Measurements from ENCODE around the gene FMN1. TPM values are rescaled to one million over a fixed set of nuclear protein-coding genes. Genes with fewer than 3 reads are reported as not detected.

FMN1 gene
- total and polyA plus RNA-seq, 2 of the 8 experiments (the other 6 are each of a cell fraction or from before 2014, with no cell fraction given) = 0.27 to 3.7 TPM

- TF ChIP-seq, protein P1, sequence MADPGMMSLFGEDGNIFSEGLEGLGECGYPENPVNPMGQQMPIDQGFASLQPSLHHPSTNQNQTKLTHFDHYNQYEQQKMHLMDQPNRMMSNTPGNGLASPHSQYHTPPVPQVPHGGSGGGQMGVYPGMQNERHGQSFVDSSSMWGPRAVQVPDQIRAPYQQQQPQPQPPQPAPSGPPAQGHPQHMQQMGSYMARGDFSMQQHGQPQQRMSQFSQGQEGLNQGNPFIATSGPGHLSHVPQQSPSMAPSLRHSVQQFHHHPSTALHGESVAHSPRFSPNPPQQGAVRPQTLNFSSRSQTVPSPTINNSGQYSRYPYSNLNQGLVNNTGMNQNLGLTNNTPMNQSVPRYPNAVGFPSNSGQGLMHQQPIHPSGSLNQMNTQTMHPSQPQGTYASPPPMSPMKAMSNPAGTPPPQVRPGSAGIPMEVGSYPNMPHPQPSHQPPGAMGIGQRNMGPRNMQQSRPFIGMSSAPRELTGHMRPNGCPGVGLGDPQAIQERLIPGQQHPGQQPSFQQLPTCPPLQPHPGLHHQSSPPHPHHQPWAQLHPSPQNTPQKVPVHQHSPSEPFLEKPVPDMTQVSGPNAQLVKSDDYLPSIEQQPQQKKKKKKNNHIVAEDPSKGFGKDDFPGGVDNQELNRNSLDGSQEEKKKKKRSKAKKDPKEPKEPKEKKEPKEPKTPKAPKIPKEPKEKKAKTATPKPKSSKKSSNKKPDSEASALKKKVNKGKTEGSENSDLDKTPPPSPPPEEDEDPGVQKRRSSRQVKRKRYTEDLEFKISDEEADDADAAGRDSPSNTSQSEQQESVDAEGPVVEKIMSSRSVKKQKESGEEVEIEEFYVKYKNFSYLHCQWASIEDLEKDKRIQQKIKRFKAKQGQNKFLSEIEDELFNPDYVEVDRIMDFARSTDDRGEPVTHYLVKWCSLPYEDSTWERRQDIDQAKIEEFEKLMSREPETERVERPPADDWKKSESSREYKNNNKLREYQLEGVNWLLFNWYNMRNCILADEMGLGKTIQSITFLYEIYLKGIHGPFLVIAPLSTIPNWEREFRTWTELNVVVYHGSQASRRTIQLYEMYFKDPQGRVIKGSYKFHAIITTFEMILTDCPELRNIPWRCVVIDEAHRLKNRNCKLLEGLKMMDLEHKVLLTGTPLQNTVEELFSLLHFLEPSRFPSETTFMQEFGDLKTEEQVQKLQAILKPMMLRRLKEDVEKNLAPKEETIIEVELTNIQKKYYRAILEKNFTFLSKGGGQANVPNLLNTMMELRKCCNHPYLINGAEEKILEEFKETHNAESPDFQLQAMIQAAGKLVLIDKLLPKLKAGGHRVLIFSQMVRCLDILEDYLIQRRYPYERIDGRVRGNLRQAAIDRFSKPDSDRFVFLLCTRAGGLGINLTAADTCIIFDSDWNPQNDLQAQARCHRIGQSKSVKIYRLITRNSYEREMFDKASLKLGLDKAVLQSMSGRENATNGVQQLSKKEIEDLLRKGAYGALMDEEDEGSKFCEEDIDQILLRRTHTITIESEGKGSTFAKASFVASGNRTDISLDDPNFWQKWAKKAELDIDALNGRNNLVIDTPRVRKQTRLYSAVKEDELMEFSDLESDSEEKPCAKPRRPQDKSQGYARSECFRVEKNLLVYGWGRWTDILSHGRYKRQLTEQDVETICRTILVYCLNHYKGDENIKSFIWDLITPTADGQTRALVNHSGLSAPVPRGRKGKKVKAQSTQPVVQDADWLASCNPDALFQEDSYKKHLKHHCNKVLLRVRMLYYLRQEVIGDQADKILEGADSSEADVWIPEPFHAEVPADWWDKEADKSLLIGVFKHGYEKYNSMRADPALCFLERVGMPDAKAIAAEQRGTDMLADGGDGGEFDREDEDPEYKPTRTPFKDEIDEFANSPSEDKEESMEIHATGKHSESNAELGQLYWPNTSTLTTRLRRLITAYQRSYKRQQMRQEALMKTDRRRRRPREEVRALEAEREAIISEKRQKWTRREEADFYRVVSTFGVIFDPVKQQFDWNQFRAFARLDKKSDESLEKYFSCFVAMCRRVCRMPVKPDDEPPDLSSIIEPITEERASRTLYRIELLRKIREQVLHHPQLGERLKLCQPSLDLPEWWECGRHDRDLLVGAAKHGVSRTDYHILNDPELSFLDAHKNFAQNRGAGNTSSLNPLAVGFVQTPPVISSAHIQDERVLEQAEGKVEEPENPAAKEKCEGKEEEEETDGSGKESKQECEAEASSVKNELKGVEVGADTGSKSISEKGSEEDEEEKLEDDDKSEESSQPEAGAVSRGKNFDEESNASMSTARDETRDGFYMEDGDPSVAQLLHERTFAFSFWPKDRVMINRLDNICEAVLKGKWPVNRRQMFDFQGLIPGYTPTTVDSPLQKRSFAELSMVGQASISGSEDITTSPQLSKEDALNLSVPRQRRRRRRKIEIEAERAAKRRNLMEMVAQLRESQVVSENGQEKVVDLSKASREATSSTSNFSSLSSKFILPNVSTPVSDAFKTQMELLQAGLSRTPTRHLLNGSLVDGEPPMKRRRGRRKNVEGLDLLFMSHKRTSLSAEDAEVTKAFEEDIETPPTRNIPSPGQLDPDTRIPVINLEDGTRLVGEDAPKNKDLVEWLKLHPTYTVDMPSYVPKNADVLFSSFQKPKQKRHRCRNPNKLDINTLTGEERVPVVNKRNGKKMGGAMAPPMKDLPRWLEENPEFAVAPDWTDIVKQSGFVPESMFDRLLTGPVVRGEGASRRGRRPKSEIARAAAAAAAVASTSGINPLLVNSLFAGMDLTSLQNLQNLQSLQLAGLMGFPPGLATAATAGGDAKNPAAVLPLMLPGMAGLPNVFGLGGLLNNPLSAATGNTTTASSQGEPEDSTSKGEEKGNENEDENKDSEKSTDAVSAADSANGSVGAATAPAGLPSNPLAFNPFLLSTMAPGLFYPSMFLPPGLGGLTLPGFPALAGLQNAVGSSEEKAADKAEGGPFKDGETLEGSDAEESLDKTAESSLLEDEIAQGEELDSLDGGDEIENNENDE (IDR thresholded peaks at IDR 0.05; ENCODE audit: insufficient replicate concordance, low read length) = no peak
- no peak for TF ChIP-seq KDM5A (IDR thresholded peaks at IDR 0.05; ENCODE audit: low read length)
These were observed 477.5 kb downstream of the FMN1 start (continued) for GRCh38 chr15:32716915-32717425.
